Heart left ventricle (tissue), 13 donors: ENCODE results near the gene NPBWR2.

Experiments used
- CTCF ChIP-seq, 12 donors: fragments of 200-600 bp; sonication (generic) in 4 of 12; IDR thresholded peaks; one replicate each; pipeline versions ENCODE4 v1.5.0 to v1.8.0; 2018 to 2022; ENCODE audit warnings: antibody characterized with exemption in 12 of 12, mild to moderate bottlenecking in 5 of 12
- POLR2A ChIP-seq, 2 donors: fragments of 450-650 bp; IDR thresholded peaks; one replicate each; pipeline ENCODE4 v1.6.1; 2017; ENCODE audit warnings: antibody characterized with exemption in 2 of 2, mild to moderate bottlenecking in 2 of 2, moderate library complexity in 2 of 2
- donor health status: ischemic (EF 13 %, LVEDD 7.1; RV severe dilation, severe dysfunction).
- donor health status: DM: no; HTN: yes; CAD: no.
- donor health status: DM: no; HTN: no; CAD: no.
- donor health status: ischemic (EF 25% LVEDD 6.9; RV normal size, moderate dysfunction).
- donor health status: ischemic (EF 25% LVEDD 5.7; RV mildly dilated, moderate dysfunction).
- donor health status: ischemic (EF 35%, LVEDD 5.7; RV mildly dilated, moderate dysfunction).
- donor health status: nonischemic (EF 11% LVEDD 7.7; RV severe dilation, severe dysfunction).
- donor health status: DM: yes; HTN: yes; CAD: no.
- donor health status: PGD.
- donor health status: ischemic (EF 29% LVEDD 5.4; RV normal size, mild dysfunction).
- donor health status: nonischemic (EF 23%, LVEDD 6.1; RV moderate dilation, normal function).

GRCh38 chr20:64067005-64067632 lies 40.2 kb downstream of the NPBWR2 start:
- TF ChIP-seq CTCF (IDR thresholded peaks at IDR 0.05) = no peak
- TF ChIP-seq POLR2A (IDR thresholded peaks at IDR 0.05) = no peak
